Activated naive CD4-positive, alpha-beta T cell treated with anti-CD3 and anti-CD28 coated beads for 36 hours (primary cell): ENCODE results near the gene FUZ. TPM values are rescaled to one million over a fixed set of nuclear protein-coding genes. Genes with fewer than 3 reads are reported as not detected.

Experiments
- CTCF ChIA-PET: fragments of 350-600 bp; sonication (Branson Sonifier 250); formaldehyde crosslinking; loops from one replicate; lab custom pipeline; 2021; ENCODE audit warnings: antibody characterized with exemption; lab: Charles Lee
- DNase-seq: peaks from one replicate; pipeline ENCODE4 v3.0.0-alpha.2; 2020
- H3K27ac Mint-ChIP-seq: one replicate; pipeline ENCODE4 v1.8.0; 2021; ENCODE audit warnings: mild to moderate bottlenecking, mixed read lengths
- H3K27me3 Mint-ChIP-seq: one replicate; pipeline ENCODE4 v1.8.0; 2021; ENCODE audit warnings: low read depth, mixed read lengths
- H3K36me3 Mint-ChIP-seq: one replicate; pipeline ENCODE4 v1.8.0; 2021; ENCODE audit warnings: low read depth, mixed read lengths
- H3K4me1 Mint-ChIP-seq: one replicate; pipeline ENCODE4 v1.8.0; 2021; ENCODE audit warnings: low read depth, mixed read lengths
- H3K4me3 Mint-ChIP-seq: one replicate; pipeline ENCODE4 v1.8.0; 2021; ENCODE audit warnings: mild to moderate bottlenecking, moderate library complexity, mixed read lengths
- H3K9me3 Mint-ChIP-seq: one replicate; pipeline ENCODE4 v1.8.0; 2021; ENCODE audit warnings: mixed read lengths
- intact Hi-C: fragments of 100-400 bp; cut with micrococcal nuclease; formaldehyde crosslinking; loops from one replicate; pipeline ENCODE4 v1.15.1; 2023
- total RNA-seq, 2 experiments: library from RNA; stranded (reverse); gene quantifications; one replicate each; pipeline ENCODE4 v1.2.3, GENCODE V29; 2021

FUZ gene
- total RNA-seq, 2 experiments from 2014 or later = 14.5 to 14.9 TPM

- Mint-ChIP-seq H3K27me3 (no peaks in the 10 kb centered on the region), H3K9me3 (no peaks in the 10 kb centered on the region), H3K4me3 (no peak overlapping the region), H3K27ac (no peak overlapping the region), H3K36me3 (peaks cover 28% of the 10 kb centered on the region), H3K4me1 (peaks cover under 1% of the 10 kb centered on the region)
- DNase-seq = no peak
- CTCF ChIA-PET = no interaction called here
- intact Hi-C loops = no loop called here
Measured at GRCh38 chr19:49798574-49798973, 14.5 kb downstream of the FUZ start.

GRCh38 chr19:49795615-49796014 is 17.5 kb downstream of the FUZ start:
- Mint-ChIP-seq H3K9me3 (no peaks in the 10 kb centered on the region), H3K4me1 (peaks cover 4% of the 10 kb centered on the region), H3K36me3 (peaks cover 21% of the 10 kb centered on the region), H3K27me3 (no peaks in the 10 kb centered on the region), H3K27ac (no peak overlapping the region), H3K4me3 (no peak overlapping the region)
- intact Hi-C loops = no loop called here
- DNase-seq = no peak
- CTCF ChIA-PET = interaction anchor here (0.6 kb wide), 1 partner anchor 116 kb away, joined by 4 read pairs; no protein-coding TSS in a partner anchor

GRCh38 chr19:49793561-49793840 is 19.6 kb downstream of the FUZ start:
- H3K36me3 Mint-ChIP-seq = peaks cover 23% of the 10 kb centered on the region
- peak; percentile 41 for DNase-seq
- no peaks in the 10 kb centered on the region for H3K27me3 Mint-ChIP-seq
- no peaks in the 10 kb centered on the region for H3K9me3 Mint-ChIP-seq
- peak overlapping the region; percentile 46 for H3K27ac Mint-ChIP-seq
- H3K4me1 Mint-ChIP-seq = peaks cover 4% of the 10 kb centered on the region
- CTCF ChIA-PET = interaction anchor here (1.2 kb wide), 1 partner anchor 77 kb away, joined by 6 read pairs; no protein-coding TSS in a partner anchor
- H3K4me3 Mint-ChIP-seq = no peak overlapping the region
- intact Hi-C loops = no loop called here

DNA sequence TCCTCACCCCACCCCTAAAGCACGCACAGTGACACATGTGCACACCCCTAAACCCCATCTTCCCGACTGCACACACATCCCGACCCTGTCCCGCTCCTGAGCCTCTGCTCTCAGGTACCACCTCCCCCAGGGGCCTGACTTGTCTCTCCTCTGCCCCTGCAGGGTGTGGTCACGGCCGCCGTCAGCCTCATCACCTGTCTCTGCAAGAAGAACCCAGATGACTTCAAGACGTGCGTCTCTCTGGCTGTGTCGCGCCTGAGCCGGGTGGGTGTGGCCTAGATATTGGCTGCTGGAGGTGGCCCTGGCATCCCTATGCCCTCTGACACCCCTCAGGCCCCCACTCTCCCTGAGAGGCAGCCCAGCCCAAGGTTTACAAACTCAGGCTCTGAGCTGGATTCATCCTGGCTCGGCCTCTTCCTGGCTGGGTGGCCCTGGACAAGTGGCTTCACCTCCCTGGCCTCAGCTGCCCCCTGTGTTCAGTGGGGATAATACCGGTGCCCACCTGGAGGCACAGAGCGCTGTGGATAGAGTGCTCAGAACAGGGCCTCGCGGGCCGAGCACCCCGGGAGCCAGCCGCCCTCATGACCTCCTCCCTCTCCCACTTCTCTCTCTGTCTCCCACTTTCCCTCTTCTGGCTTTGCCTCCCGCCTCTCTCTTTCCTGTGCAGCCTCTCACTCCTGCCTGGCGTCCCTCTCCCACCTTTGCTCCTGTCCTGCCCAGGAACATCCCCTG is 20.1 kb downstream of the FUZ start:
- intact Hi-C loops = no loop called here
- Mint-ChIP-seq H3K9me3 (no peaks in the 10 kb centered on the region), H3K27me3 (no peaks in the 10 kb centered on the region), H3K4me3 (no peak overlapping the region), H3K36me3 (peaks cover 23% of the 10 kb centered on the region), H3K27ac (peak overlapping the region; percentile 46), H3K4me1 (peaks cover 4% of the 10 kb centered on the region)
- DNase-seq = no peak
- CTCF ChIA-PET = interaction anchor here (1.2 kb wide), 1 partner anchor 76 kb away, joined by 6 read pairs; no protein-coding TSS in a partner anchor

- no peak overlapping the region for H3K4me3 Mint-ChIP-seq
- peaks cover 25% of the 10 kb centered on the region for H3K36me3 Mint-ChIP-seq
- H3K27me3 Mint-ChIP-seq = no peaks in the 10 kb centered on the region
- CTCF ChIA-PET = no interaction called here
- intact Hi-C loops = no loop called here
- peaks cover 4% of the 10 kb centered on the region for H3K4me1 Mint-ChIP-seq
- DNase-seq = no peak
- H3K27ac Mint-ChIP-seq = no peak overlapping the region
- H3K9me3 Mint-ChIP-seq = no peaks in the 10 kb centered on the region
Measured at GRCh38 chr19:49791776-49792445, 21.2 kb downstream of the FUZ start.

DNA sequence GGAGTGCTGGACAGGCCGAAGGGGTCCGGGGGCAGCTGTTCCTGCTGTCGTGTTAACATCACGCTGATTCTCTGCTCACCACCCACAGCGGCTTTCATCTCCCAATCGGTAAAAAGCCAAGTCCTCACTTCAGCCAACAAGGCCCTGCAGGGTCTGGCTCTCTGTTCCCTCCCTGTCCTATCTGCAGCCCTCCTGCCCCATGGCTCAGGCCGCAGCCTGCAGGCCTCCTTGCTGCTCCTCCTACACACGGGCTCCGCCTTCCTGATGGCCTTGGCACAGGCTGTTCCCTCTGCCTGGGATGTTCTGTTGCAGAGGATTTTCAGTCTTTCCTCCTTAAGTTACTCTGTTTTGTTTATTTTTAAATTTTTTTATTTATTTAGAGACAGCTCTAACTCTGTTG is 22.2 kb downstream of the FUZ start:
- CTCF ChIA-PET = no interaction called here
- no peaks in the 10 kb centered on the region for H3K27me3 Mint-ChIP-seq
- no peak overlapping the region for H3K4me3 Mint-ChIP-seq
- peaks cover 4% of the 10 kb centered on the region for H3K4me1 Mint-ChIP-seq
- H3K36me3 Mint-ChIP-seq = peaks cover 22% of the 10 kb centered on the region
- no peaks in the 10 kb centered on the region for H3K9me3 Mint-ChIP-seq
- H3K27ac Mint-ChIP-seq = no peak overlapping the region
- DNase-seq = no peak
- intact Hi-C loops = no loop called here

DNA sequence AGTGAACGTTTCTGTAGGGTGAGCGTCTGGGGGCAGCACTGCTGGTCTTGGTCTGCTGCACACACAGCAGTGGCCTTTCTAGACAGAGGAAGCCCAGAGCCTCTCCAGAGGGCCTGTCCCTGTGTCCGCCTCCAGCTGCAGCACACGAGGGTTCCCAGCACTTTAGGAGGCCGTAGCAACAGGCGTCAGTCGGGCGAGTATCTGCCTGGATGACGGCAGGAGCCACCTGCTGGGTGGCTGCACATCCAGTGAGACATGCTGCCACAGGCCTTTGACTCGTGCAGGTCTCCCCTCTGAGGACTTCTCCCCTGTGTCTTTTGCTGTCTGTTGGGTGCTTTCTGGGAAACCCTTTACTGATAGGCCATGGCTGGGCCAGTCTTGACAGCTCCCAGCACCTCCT is 24.2 kb downstream of the FUZ start:
- Mint-ChIP-seq H3K9me3 (no peaks in the 10 kb centered on the region), H3K27ac (no peak overlapping the region), H3K27me3 (no peaks in the 10 kb centered on the region), H3K4me3 (no peak overlapping the region), H3K4me1 (peaks cover 4% of the 10 kb centered on the region), H3K36me3 (peaks cover 23% of the 10 kb centered on the region)
- CTCF ChIA-PET = no interaction called here
- intact Hi-C loops = no loop called here
- no peak for DNase-seq

DNA sequence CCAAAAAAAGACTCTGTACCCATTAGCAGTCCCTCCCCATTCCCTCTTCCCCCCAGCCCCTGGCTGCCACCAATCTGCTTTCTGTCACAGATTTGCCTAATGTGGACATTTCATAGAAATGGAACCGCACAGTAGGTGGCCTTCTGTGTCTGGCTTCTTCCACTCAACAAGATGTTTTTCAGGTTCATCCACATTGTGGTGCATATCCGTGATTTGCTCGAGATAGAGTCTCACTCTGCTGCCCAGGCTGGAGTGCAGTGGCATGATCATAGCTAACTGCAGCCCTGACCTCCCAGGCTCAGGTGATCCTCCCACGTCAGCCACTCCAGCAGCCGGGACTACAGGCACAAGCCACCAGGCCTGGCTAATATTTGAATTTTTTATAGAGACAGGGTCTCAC is 25.3 kb downstream of the FUZ start:
- no peaks in the 10 kb centered on the region for H3K4me1 Mint-ChIP-seq
- H3K27ac Mint-ChIP-seq = no peak overlapping the region
- DNase-seq = no peak
- H3K9me3 Mint-ChIP-seq = no peaks in the 10 kb centered on the region
- no peak overlapping the region for H3K4me3 Mint-ChIP-seq
- CTCF ChIA-PET = no interaction called here
- H3K36me3 Mint-ChIP-seq = peaks cover 28% of the 10 kb centered on the region
- no peaks in the 10 kb centered on the region for H3K27me3 Mint-ChIP-seq
- intact Hi-C loops = no loop called here

DNA sequence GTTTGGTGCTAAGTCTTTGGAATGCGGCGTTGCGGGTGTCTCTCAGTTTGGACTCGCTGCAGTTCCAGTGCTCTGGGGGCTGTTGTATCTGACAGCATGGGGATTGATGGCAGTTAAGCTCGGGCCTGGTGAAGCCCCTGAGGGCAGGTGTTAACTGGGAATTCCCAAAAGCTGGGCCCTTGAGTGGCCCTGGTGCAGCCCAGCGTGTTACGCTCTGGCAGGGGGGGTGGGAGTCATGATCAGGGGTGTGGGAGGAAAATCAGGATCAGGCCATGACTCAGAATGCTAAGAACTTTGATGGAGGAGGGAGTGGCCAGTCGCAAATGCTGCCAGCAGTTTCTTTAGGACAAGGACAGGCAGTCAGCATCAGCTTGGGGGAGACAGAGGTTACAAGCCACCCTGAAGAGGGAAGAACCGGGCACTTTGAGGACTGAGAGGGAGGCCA is 26.7 kb downstream of the FUZ start:
- Mint-ChIP-seq H3K27ac (no peak overlapping the region), H3K9me3 (no peaks in the 10 kb centered on the region), H3K4me1 (no peaks in the 10 kb centered on the region), H3K36me3 (peaks cover 29% of the 10 kb centered on the region), H3K4me3 (no peak overlapping the region), H3K27me3 (no peaks in the 10 kb centered on the region)
- intact Hi-C loops = no loop called here
- CTCF ChIA-PET = no interaction called here
- DNase-seq = no peak

- Mint-ChIP-seq H3K4me3 (no peak overlapping the region), H3K4me1 (peaks cover 6% of the 10 kb centered on the region), H3K9me3 (no peaks in the 10 kb centered on the region), H3K27ac (no peak overlapping the region), H3K36me3 (peaks cover 28% of the 10 kb centered on the region), H3K27me3 (no peaks in the 10 kb centered on the region)
- CTCF ChIA-PET = no interaction called here
- intact Hi-C loops = no loop called here
- DNase-seq = no peak
Measured at GRCh38 chr19:49782515-49782914, 30.6 kb downstream of the FUZ start.

DNA sequence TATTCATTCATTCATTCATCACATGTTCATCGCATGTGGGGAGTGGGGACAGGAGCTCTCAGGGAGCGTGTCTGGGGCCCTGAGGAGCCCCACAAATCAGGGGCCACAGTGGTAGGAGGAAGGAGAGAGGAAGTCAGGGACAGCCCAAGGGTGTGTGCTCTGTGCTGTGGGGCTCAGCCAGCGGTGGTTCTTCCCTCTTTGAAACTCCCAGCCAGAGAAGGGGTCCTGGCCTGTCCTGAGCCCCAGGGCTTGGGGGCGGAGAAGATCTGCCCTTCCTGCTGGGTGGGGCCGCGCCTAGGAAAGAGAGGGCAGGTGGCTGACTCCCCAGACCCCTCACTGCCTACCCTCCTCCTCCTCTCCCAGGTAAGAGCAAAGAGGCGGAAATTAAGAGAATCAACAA is 31.7 kb downstream of the FUZ start:
- H3K4me3 Mint-ChIP-seq = no peak overlapping the region
- peaks cover 24% of the 10 kb centered on the region for H3K36me3 Mint-ChIP-seq
- intact Hi-C loops = no loop called here
- H3K4me1 Mint-ChIP-seq = peaks cover 6% of the 10 kb centered on the region
- DNase-seq = no peak
- no peak overlapping the region for H3K27ac Mint-ChIP-seq
- CTCF ChIA-PET = no interaction called here
- H3K9me3 Mint-ChIP-seq = no peaks in the 10 kb centered on the region
- H3K27me3 Mint-ChIP-seq = no peaks in the 10 kb centered on the region

- no peaks in the 10 kb centered on the region for H3K27me3 Mint-ChIP-seq
- no peak overlapping the region for H3K27ac Mint-ChIP-seq
- H3K4me3 Mint-ChIP-seq = no peak overlapping the region
- H3K4me1 Mint-ChIP-seq = peaks cover 6% of the 10 kb centered on the region
- H3K36me3 Mint-ChIP-seq = peaks cover 23% of the 10 kb centered on the region
- intact Hi-C loops = no loop called here
- H3K9me3 Mint-ChIP-seq = no peaks in the 10 kb centered on the region
- DNase-seq = no peak
- CTCF ChIA-PET = no interaction called here
Measured at GRCh38 chr19:49780861-49781260, 32.2 kb downstream of the FUZ start.
